Camera-type eye (tissue), 1 donor: ENCODE data around the gene TUG1. TPM values are rescaled to one million over a fixed set of nuclear protein-coding genes. Genes with fewer than 3 reads are reported as not detected.

Experiments used
- total RNA-seq: library from RNA; depleted of rRNA; stranded (reverse); fragments of >200 nt; gene quantifications from one replicate; pipeline ENCODE4 v1.2.3, GENCODE V29; 2014

TUG1 gene
- total RNA-seq = 141 TPM

DNA sequence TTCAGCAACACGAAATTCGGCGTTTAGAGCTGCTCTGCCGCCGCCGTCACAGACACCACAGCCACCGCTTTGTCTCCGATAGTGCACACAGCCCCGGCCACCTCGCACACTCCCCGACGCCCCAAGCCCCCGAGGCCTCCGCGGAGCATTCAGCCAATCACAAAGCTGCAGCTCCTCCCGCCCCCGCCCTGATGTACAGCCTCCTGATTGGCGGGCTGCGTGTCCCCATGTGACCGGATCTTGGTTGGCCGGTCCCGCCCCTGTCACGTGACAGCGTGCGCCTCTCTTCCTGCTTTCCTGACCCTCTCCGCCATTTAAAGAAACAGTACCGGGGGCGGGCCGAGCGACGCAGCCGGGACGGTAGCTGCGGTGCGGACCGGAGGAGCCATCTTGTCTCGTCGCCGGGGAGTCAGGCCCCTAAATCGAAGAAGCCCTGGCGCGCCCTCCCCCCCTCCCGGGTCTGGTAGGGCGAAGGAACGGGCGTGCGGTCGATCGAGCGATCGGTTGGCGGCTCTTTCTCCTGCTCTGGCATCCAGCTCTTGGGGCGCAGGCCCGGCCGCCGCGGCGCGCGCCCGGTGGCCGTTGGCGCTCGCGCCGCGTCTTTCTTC is at the start of gene TUG1:
TSS of gene TUG1 (plus strand) at position 342 of the 608 bp plus-strand sequence.

GRCh38 chr22:30968015-30968923 is 796 bp upstream of the TUG1 start, which contains the start of gene MORC2:
Gene MORC2 (minus strand): TSS chr22:30968774. CDS start chr22:30967889, 885 bp downstream.

Other genes with a start within 250 kb of the TUG1 start
- gene MORC2, start 491 bp upstream of the TUG1 start, total RNA-seq = 28.5 TPM
- gene SMTN, start 112.1 kb downstream of the TUG1 start, total RNA-seq = 97.1 TPM
- gene SELENOM, start 138.3 kb downstream of the TUG1 start, total RNA-seq = 63.3 TPM
- gene INPP5J, start 153.7 kb downstream of the TUG1 start, total RNA-seq = 2.7 TPM
- gene PLA2G3, start 171.2 kb downstream of the TUG1 start, total RNA-seq = not detected
- 33.5 TPM for gene RNF185, start 190.9 kb downstream of the TUG1 start, total RNA-seq
- gene LIMK2, start 243.0 kb downstream of the TUG1 start, total RNA-seq = 49.1 TPM